GM06990 (cell line): ENCODE data around the gene FAM20C.

ENCODE experiments used
- DNase-seq: peaks from one replicate; pipeline ENCODE4 v3.0.0-alpha.2; 2011; ENCODE audit not compliant: insufficient read length; ENCODE audit errors: extremely low read depth
- H3K27me3 ChIP-seq: replicated peaks from 2 replicates; pipeline ENCODE4 v1.6.0; 2011; ENCODE audit warnings: low read length; ENCODE audit not compliant: control insufficient read depth, insufficient read depth
- H3K36me3 ChIP-seq: 2 replicates; pipeline ENCODE4 v1.5.1; 2011; ENCODE audit warnings: low read length; ENCODE audit not compliant: control insufficient read depth, insufficient read depth
- H3K4me3 ChIP-seq: replicated peaks from 2 replicates; pipeline ENCODE4 v1.5.1; 2011; ENCODE audit warnings: low read depth, mild to moderate bottlenecking, control low read depth, low read length
- TF ChIP-seq, protein P1 (sequence below): IDR thresholded peaks from 2 replicates; pipeline ENCODE4 v1.5.1; 2011; ENCODE audit warnings: low read length, control low read depth, mild to moderate bottlenecking, inconsistent platforms; ENCODE audit not compliant: insufficient read depth, poor library complexity, severe bottlenecking

FAM20C gene

DNA sequence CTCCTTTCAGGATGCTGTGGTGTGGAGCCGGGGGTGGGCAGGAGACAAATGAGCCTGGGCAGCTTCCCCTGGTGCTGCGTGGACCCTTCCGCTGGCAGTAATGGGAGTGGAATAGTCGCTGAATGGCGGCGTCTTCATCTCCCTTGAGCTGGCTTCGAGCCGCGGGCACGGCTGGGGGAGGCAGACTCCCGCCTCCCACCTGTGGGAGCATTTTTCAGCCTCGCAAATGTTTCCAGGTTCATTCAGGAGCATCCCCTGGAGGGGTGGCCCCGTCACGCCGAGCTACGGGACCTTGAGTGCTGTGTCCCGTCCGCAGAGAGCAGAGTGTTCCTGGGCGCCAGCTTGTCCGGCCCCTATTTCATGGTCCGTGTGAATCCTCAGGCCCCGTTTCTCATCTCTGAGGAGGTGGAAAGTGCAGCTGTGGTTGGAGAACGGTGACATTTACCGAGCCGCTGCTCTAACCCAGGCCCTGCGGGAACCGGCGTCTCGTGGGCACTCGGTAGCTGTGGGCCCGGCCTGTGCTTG, 18.1 kb downstream of the FAM20C start:
- no peak for DNase-seq
- Histone ChIP-seq H3K27me3 (no peaks in the 10 kb centered on the region), H3K36me3 (no peaks in the 10 kb centered on the region), H3K4me3 (no peak overlapping the region)
- TF ChIP-seq, protein P1, sequence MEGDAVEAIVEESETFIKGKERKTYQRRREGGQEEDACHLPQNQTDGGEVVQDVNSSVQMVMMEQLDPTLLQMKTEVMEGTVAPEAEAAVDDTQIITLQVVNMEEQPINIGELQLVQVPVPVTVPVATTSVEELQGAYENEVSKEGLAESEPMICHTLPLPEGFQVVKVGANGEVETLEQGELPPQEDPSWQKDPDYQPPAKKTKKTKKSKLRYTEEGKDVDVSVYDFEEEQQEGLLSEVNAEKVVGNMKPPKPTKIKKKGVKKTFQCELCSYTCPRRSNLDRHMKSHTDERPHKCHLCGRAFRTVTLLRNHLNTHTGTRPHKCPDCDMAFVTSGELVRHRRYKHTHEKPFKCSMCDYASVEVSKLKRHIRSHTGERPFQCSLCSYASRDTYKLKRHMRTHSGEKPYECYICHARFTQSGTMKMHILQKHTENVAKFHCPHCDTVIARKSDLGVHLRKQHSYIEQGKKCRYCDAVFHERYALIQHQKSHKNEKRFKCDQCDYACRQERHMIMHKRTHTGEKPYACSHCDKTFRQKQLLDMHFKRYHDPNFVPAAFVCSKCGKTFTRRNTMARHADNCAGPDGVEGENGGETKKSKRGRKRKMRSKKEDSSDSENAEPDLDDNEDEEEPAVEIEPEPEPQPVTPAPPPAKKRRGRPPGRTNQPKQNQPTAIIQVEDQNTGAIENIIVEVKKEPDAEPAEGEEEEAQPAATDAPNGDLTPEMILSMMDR = no peak

DNA sequence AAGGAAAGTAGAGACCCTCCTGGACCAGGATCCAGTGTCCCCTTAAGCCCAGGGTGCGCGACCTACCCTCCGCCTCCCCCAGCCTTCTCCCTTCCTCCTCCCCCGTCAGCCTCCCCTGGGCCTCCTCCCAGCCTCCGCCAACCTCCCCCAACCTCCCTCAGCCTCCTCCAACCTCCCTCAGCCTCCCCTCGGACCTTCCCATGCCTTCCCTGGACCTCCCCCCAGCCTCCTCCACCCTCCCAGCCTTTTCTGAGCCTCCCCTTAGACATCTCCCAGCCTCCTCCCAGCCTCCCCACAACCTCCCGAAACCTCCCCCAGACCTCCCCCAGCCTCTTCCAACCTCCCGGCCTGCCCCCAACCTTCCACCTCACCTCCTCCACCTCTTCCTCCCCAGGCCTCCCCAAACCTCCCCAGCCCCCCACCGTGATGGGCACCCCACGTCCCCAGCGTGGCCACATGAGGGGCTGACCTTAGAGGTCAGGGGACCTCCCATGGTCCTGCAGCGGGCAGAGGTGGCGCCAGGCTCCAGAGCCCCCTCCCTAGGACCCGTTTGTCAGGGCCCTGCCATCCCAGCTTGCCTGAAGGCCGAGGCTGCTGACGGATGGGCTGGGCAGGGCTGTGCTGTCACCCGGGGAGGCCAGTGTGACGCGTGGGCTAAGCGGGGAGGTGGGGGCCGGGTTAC, 18.8 kb downstream of the FAM20C start:
- TF ChIP-seq, protein P1 = no peak
- DNase-seq = no peak
- H3K27me3 ChIP-seq = no peaks in the 10 kb centered on the region
- no peaks in the 10 kb centered on the region for H3K36me3 ChIP-seq
- no peak overlapping the region for H3K4me3 ChIP-seq

DNA sequence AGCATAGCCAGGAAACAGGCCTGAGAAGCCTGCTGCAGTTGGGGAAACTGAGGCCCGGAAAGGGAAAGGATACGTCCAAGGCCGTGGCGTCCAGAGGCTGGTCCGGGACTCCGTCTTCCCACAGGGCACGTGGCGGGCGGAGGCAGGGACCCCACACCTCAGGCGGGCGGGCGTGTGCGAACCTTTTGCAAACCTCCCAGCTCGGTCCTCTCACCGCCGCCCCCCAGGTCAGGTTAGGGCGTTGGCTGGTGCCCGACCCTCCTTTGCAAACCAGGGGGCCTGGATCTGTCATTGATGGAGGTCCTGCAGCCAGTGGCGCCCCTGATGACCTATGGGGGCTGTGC, 19.3 kb downstream of the FAM20C start:
- Histone ChIP-seq H3K36me3 (no peaks in the 10 kb centered on the region), H3K4me3 (no peak overlapping the region), H3K27me3 (no peaks in the 10 kb centered on the region)
- TF ChIP-seq, protein P1 = no peak
- no peak for DNase-seq

GRCh38 chr7:212754-213153, 20.4 kb downstream of the FAM20C start:
- TF ChIP-seq, protein P1 = no peak
- Histone ChIP-seq H3K4me3 (no peak overlapping the region), H3K27me3 (no peaks in the 10 kb centered on the region), H3K36me3 (no peaks in the 10 kb centered on the region)
- no peak for DNase-seq

GRCh38 chr7:213324-213993, 21.1 kb downstream of the FAM20C start:
- Histone ChIP-seq H3K27me3 (no peaks in the 10 kb centered on the region), H3K36me3 (no peaks in the 10 kb centered on the region), H3K4me3 (no peak overlapping the region)
- DNase-seq = no peak
- TF ChIP-seq, protein P1 = no peak
